Measurements from ENCODE around the gene RELCH. TPM values are rescaled to one million over a fixed set of nuclear protein-coding genes. Genes with fewer than 3 reads are reported as not detected.

RELCH gene
- total RNA-seq, 1 donor from 2014 or later: 21.5 TPM

- no peak overlapping the region for H3K4me3 ChIP-seq (ENCODE audit: low read depth, low read length)
- DNase-seq (ENCODE audit: low read depth): no peak
- no peak for TF ChIP-seq CTCF (IDR thresholded peaks at IDR 0.05; ENCODE audit: insufficient read depth, low read length, poor library complexity, severe bottlenecking)
- no peaks in the 10 kb centered on the region for H3K27me3 ChIP-seq (ENCODE audit: control insufficient read depth, insufficient read depth, low read length)
- no peaks in the 10 kb centered on the region for H3K36me3 ChIP-seq (ENCODE audit: control insufficient read depth, insufficient read depth, low read length)
These were observed 71.6 kb downstream of the RELCH start for GRCh38 chr18:62258616-62259015.

GRCh38 chr18:62262061-62262460 lies 75.0 kb downstream of the RELCH start:
- Histone ChIP-seq H3K4me3 (ENCODE audit: low read depth, low read length) (no peak overlapping the region), H3K27me3 (ENCODE audit: control insufficient read depth, insufficient read depth, low read length) (no peaks in the 10 kb centered on the region), H3K36me3 (ENCODE audit: control insufficient read depth, insufficient read depth, low read length) (no peaks in the 10 kb centered on the region)
- DNase-seq (ENCODE audit: low read depth): no peak
- no peak for TF ChIP-seq CTCF (IDR thresholded peaks at IDR 0.05; ENCODE audit: insufficient read depth, low read length, poor library complexity, severe bottlenecking)

GRCh38 chr18:62264984-62265383 lies 77.9 kb downstream of the RELCH start:
- H3K27me3 ChIP-seq (ENCODE audit: control insufficient read depth, insufficient read depth, low read length): no peaks in the 10 kb centered on the region
- H3K4me3 ChIP-seq (ENCODE audit: low read depth, low read length): no peak overlapping the region
- no peak for TF ChIP-seq CTCF (IDR thresholded peaks at IDR 0.05; ENCODE audit: insufficient read depth, low read length, poor library complexity, severe bottlenecking)

GRCh38 chr18:62277045-62277444 lies 90.0 kb downstream of the RELCH start:
- TF ChIP-seq CTCF (IDR thresholded peaks at IDR 0.05; ENCODE audit: insufficient read depth, low read length, poor library complexity, severe bottlenecking): no peak
- Histone ChIP-seq H3K27me3 (ENCODE audit: control insufficient read depth, insufficient read depth, low read length) (no peaks in the 10 kb centered on the region), H3K36me3 (ENCODE audit: control insufficient read depth, insufficient read depth, low read length) (no peaks in the 10 kb centered on the region), H3K4me3 (ENCODE audit: low read depth, low read length) (no peak overlapping the region)
- DNase-seq (ENCODE audit: low read depth): no peak

More at GRCh38 chr18:62264984-62265383, 77.9 kb downstream of the RELCH start:
- DNase-seq (ENCODE audit: low read depth): no peak
- no peaks in the 10 kb centered on the region for H3K36me3 ChIP-seq (ENCODE audit: control insufficient read depth, insufficient read depth, low read length)

GRCh38 chr18:62279561-62279960 lies 92.5 kb downstream of the RELCH start:
- no peaks in the 10 kb centered on the region for H3K36me3 ChIP-seq (ENCODE audit: control insufficient read depth, insufficient read depth, low read length)
- no peak overlapping the region for H3K4me3 ChIP-seq (ENCODE audit: low read depth, low read length)
- H3K27me3 ChIP-seq (ENCODE audit: control insufficient read depth, insufficient read depth, low read length): no peaks in the 10 kb centered on the region
- DNase-seq (ENCODE audit: low read depth): no peak
- no peak for TF ChIP-seq CTCF (IDR thresholded peaks at IDR 0.05; ENCODE audit: insufficient read depth, low read length, poor library complexity, severe bottlenecking)

- DNase-seq (ENCODE audit: low read depth): no peak
- Histone ChIP-seq H3K36me3 (ENCODE audit: control insufficient read depth, insufficient read depth, low read length) (no peaks in the 10 kb centered on the region), H3K4me3 (ENCODE audit: low read depth, low read length) (no peak overlapping the region), H3K27me3 (ENCODE audit: control insufficient read depth, insufficient read depth, low read length) (no peaks in the 10 kb centered on the region)
- TF ChIP-seq CTCF (IDR thresholded peaks at IDR 0.05; ENCODE audit: insufficient read depth, low read length, poor library complexity, severe bottlenecking): no peak
These were observed 93.0 kb downstream of the RELCH start for GRCh38 chr18:62280058-62280457.
